IPS-NIHi7 (cell line): ENCODE measurements around the gene IRAK3.
A peak's percentile ranks its signal among the peaks of the same experiment; 100 is the strongest.
"Not testable (repeated sequence)": the region's sequence is repeated elsewhere in the genome, so short reads cannot be mapped to it uniquely, and the experiment has no call there.

Experiments
- DNase-seq: peaks from one replicate; pipeline ENCODE4 v3.0.0; 2012; ENCODE audit warnings: mixed read lengths; ENCODE audit errors: extremely low spot score

The IRAK3 gene

GRCh38 chr12:66169221-66170170, 19.5 kb upstream of the IRAK3 start, which contains the start of gene TMBIM4:
Gene TMBIM4 (minus strand): TSS chr12:66169996. CDS start chr12:66169951, 45 bp downstream.
- peak; percentile 92 for DNase-seq

GRCh38 chr12:66170606-66171005, 18.4 kb upstream of the IRAK3 start:
- no peak for DNase-seq

- DNase-seq: not testable (repeated sequence)
These were observed 14.4 kb upstream of the IRAK3 start for GRCh38 chr12:66174391-66175325.

- DNase-seq: no peak
These were observed 12.7 kb upstream of the IRAK3 start for GRCh38 chr12:66176105-66176900.

GRCh38 chr12:66182956-66183355, 6.1 kb upstream of the IRAK3 start:
- no peak for DNase-seq

- DNase-seq: not testable (repeated sequence)
These were observed 4.2 kb upstream of the IRAK3 start for GRCh38 chr12:66184822-66185221.

- no peak for DNase-seq
These were observed 2.0 kb upstream of the IRAK3 start for GRCh38 chr12:66187036-66187435.

GRCh38 chr12:66187821-66188220, 1.2 kb upstream of the IRAK3 start:
- DNase-seq: no peak

GRCh38 chr12:66189486-66189843, 451 bp downstream of the IRAK3 start:
- DNase-seq: no peak

GRCh38 chr12:66189889-66190288, 875 bp downstream of the IRAK3 start:
- DNase-seq: no peak

- no peak for DNase-seq
These were observed 1.7 kb downstream of the IRAK3 start for GRCh38 chr12:66190519-66191370.

GRCh38 chr12:66191547-66192126, 2.6 kb downstream of the IRAK3 start:
- no peak for DNase-seq

- DNase-seq: no peak
These were observed 5.1 kb downstream of the IRAK3 start for GRCh38 chr12:66194122-66194521.

GRCh38 chr12:66195242-66195641, 6.2 kb downstream of the IRAK3 start:
- DNase-seq: no peak

- no peak for DNase-seq
These were observed 7.8 kb downstream of the IRAK3 start for GRCh38 chr12:66196806-66197205.

- DNase-seq: no peak
These were observed 8.5 kb downstream of the IRAK3 start for GRCh38 chr12:66197495-66197921.

- DNase-seq: no peak
These were observed 10.1 kb downstream of the IRAK3 start for GRCh38 chr12:66199141-66199540.

GRCh38 chr12:66199831-66200509, 11.0 kb downstream of the IRAK3 start:
- no peak for DNase-seq

GRCh38 chr12:66203820-66204219, 14.8 kb downstream of the IRAK3 start:
- DNase-seq: no peak

- DNase-seq: no peak
These were observed 17.1 kb downstream of the IRAK3 start for GRCh38 chr12:66206141-66206540.
